Ovary (tissue), 9 donors: ENCODE results near the gene EVA1B. TPM values are rescaled to one million over a fixed set of nuclear protein-coding genes. Genes with fewer than 3 reads are reported as not detected.

Experiments
- DNase-seq, 5 donors: peaks; one replicate each; pipeline ENCODE4 v3.0.0-alpha.2; 2019 to 2020
- H3K27ac ChIP-seq, 2 donors: fragments of 200-600 bp; one replicate each; pipeline versions ENCODE4 v1.5.1 to v1.8.0; 2019 to 2022
- H3K27me3 ChIP-seq: fragments of 200-600 bp; one replicate; pipeline ENCODE4 v1.8.0; 2022
- H3K36me3 ChIP-seq: fragments of 200-600 bp; sonication (generic); one replicate; pipeline ENCODE4 v1.5.1; 2019
- H3K4me1 ChIP-seq: one replicate; pipeline ENCODE4 v1.8.1; 2013; ENCODE audit warnings: mild to moderate bottlenecking, moderate library complexity; ENCODE audit not compliant: insufficient read depth
- H3K4me3 ChIP-seq: fragments of 200-600 bp; sonication (generic); one replicate; pipeline ENCODE4 v1.5.1; 2017
- H3K9me3 ChIP-seq, 2 donors: fragments of 200-600 bp in 1 of 2; sonication (generic) in 1 of 2; one replicate each; pipeline versions ENCODE4 v1.5.1 to v1.8.1; 2013 to 2019; ENCODE audit warnings: mild to moderate bottlenecking in 1 of 2, moderate library complexity in 1 of 2
- EP300 ChIP-seq: sonication (generic); formaldehyde crosslinking; IDR thresholded peaks from one replicate; pipeline ENCODE4 v1.6.1; 2017; ENCODE audit warnings: antibody characterized with exemption
- POLR2A ChIP-seq: fragments of 450-650 bp; IDR thresholded peaks from one replicate; pipeline ENCODE4 v1.6.1; 2017; ENCODE audit warnings: antibody characterized with exemption, mild to moderate bottlenecking, moderate library complexity
- WGBS, 3 donors: extraction: QIAGEN DNeasy Blood & Tissue Kit in 1 of 3; methylation state at CpG; one replicate each; pipeline versions ENCODE4 v1.1.5 to v1.1.7; 2013 to 2017; 5-methylcytosine and 5-hydroxymethylcytosine counted together
- intact Hi-C, 4 donors: fragments of 100-400 bp; cut with DNase I; formaldehyde crosslinking; loops; one replicate each; pipeline versions ENCODE4 v1.11.0 to v1.15.1; 2022 to 2023
- polyA plus RNA-seq, 2 donors: library from polyadenylated mRNA; stranded (reverse); fragments of 200-250 nt in 1 of 2; fragments of 350-450 nt in 1 of 2; fragmentation: Illumina TruSeq in 1 of 2; extraction: RNeasy Lipid Tissue Mini Kit (QIAGEN cat#74804) in 1 of 2; gene quantifications; one replicate each; pipeline ENCODE4 v1.2.3, GENCODE V29; 2013 to 2014
- total RNA-seq, 7 donors: library from RNA; depleted of rRNA in 2 of 7; stranded (reverse); fragments of >200 nt in 2 of 7; fragmentation: NEBNext Ultra II Directional in 3 of 7; extraction: Animal tissue kit (Norgen Biotek cat#: 25700) in 3 of 7; gene quantifications; one replicate each; pipeline versions ENCODE4 v1.1.0 to v1.2.4, GENCODE V29; 2016 to 2023
- TF ChIP-seq, protein P1 (sequence below), 3 donors: fragments of 450-650 bp in 2 of 3; fragments of 200-600 bp in 1 of 3; IDR thresholded peaks; one replicate each; pipeline versions ENCODE4 v1.5.1 to v1.8.0; 2016 to 2022; ENCODE audit warnings: antibody characterized with exemption in 3 of 3, mild to moderate bottlenecking in 1 of 3
- donor health status: DM: no; HTN: no; CAD: no; lungs with moderate emphysema.
- donor health status: DM: no; HTN: no; CAD: no.
- donor health status: Bipolar disorder and iron deficiency.
- donor health status: DM: yes; HTN: yes; CAD: no.
- donor health status: DM: no; HTN: no; CAD: no.
- donor health status: DM: yes; HTN: yes; CAD: no.

Gene EVA1B
- total and polyA plus RNA-seq, 9 donors, result 39.9 to 113 (median 55.4) TPM; not detected in 1

DNA sequence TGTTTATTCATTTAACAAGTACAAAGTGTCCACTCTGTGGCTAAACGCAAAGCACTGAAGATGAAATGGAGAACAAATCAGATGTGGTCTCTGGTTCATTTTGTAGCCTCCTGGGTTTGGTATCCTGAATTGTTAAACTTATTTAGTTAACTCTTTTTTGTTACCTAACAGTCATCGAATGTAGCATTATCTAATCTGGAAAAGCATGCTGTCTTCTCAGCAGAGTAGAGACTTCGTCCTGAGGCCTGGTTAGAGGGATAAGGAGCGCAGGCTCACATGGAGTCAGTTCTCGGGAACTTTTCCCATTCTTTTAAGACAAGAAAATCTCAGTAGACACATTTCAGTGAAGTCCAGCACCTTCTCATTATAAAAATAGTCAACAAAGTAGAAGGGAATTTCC, 50.4 kb downstream of the EVA1B start:
- TF ChIP-seq, protein P1, sequence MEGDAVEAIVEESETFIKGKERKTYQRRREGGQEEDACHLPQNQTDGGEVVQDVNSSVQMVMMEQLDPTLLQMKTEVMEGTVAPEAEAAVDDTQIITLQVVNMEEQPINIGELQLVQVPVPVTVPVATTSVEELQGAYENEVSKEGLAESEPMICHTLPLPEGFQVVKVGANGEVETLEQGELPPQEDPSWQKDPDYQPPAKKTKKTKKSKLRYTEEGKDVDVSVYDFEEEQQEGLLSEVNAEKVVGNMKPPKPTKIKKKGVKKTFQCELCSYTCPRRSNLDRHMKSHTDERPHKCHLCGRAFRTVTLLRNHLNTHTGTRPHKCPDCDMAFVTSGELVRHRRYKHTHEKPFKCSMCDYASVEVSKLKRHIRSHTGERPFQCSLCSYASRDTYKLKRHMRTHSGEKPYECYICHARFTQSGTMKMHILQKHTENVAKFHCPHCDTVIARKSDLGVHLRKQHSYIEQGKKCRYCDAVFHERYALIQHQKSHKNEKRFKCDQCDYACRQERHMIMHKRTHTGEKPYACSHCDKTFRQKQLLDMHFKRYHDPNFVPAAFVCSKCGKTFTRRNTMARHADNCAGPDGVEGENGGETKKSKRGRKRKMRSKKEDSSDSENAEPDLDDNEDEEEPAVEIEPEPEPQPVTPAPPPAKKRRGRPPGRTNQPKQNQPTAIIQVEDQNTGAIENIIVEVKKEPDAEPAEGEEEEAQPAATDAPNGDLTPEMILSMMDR (IDR thresholded peaks at IDR 0.05), result no peak
- TF ChIP-seq EP300 (no peak), POLR2A (no peak)
- Histone ChIP-seq H3K9me3 (no peaks in the 10 kb centered on the region), H3K27ac (no peak overlapping the region), H3K4me1 (no peaks in the 10 kb centered on the region), H3K36me3 (no peaks in the 10 kb centered on the region), H3K4me3 (no peak overlapping the region), H3K27me3 (no peaks in the 10 kb centered on the region)
- DNase-seq, result no peak
- intact Hi-C loops, result no loop called here
- WGBS, 3 donors, result 49 to 63% (median 62%) methylated on average over 5 of the region's 5 CpGs

Other genes starting within 250 kb of the EVA1B start
- 10 to 100 TPM in 1 of 7 donors, 1 to 10 TPM in 4, under 1 TPM in 2; 0.28 to 22.5 (median 2.1) TPM for gene TEKT2, start 239.6 kb downstream of the EVA1B start, total RNA-seq
- under 1 TPM; 0.12 to 0.36 TPM for gene TEKT2, start 239.6 kb downstream of the EVA1B start, polyA plus RNA-seq
- 10 to 100 TPM; 21.0 to 52.2 (median 27.4) TPM for gene ADPRS, start 234.8 kb downstream of the EVA1B start, total RNA-seq
- gene ADPRS, start 234.8 kb downstream of the EVA1B start, polyA plus RNA-seq, result 10 to 100 TPM; 14.9 to 24.8 TPM
- gene COL8A2, start 198.4 kb downstream of the EVA1B start, total RNA-seq, result 1 to 10 TPM; 2.5 to 6.2 (median 4.1) TPM
- 1 to 10 TPM; 2.3 to 4.6 TPM for gene COL8A2, start 198.4 kb downstream of the EVA1B start, polyA plus RNA-seq
- 10 to 100 TPM; 42.3 to 49.6 (median 45.2) TPM for gene TRAPPC3, start 174.2 kb downstream of the EVA1B start, total RNA-seq
- gene TRAPPC3, start 174.2 kb downstream of the EVA1B start, polyA plus RNA-seq, result 10 to 100 TPM; 44.0 to 94.6 TPM
- 10 to 100 TPM; 34.9 to 99.1 (median 69.0) TPM for gene MAP7D1, start 167.5 kb downstream of the EVA1B start, total RNA-seq
- gene MAP7D1, start 167.5 kb downstream of the EVA1B start, polyA plus RNA-seq, result 10 to 100 TPM; 31.4 to 44.3 TPM
- gene THRAP3, start 99.2 kb downstream of the EVA1B start, total RNA-seq, result 100 to 1,000 TPM in 1 of 7 donors, 10 to 100 TPM in 6; 49.2 to 101 (median 92.6) TPM
- gene THRAP3, start 99.2 kb downstream of the EVA1B start, polyA plus RNA-seq, result 100 to 1,000 TPM in 1 of 2 donors, 10 to 100 TPM in 1; 40.2 to 109 TPM
- gene SH3D21, start 17.3 kb downstream of the EVA1B start, total RNA-seq, result 10 to 100 TPM in 3 of 7 donors, 1 to 10 TPM in 4; 1.9 to 22.6 (median 9.2) TPM
- 1 to 10 TPM; 3.5 to 3.7 TPM for gene SH3D21, start 17.3 kb downstream of the EVA1B start, polyA plus RNA-seq
- gene STK40, start 62.3 kb upstream of the EVA1B start, total RNA-seq, result 100 to 1,000 TPM in 1 of 7 donors, 10 to 100 TPM in 6; 22.9 to 104 (median 83.2) TPM
- gene STK40, start 62.3 kb upstream of the EVA1B start, polyA plus RNA-seq, result 10 to 100 TPM; 23.0 to 52.9 TPM
- gene LSM10, start 74.3 kb upstream of the EVA1B start, total RNA-seq, result 10 to 100 TPM; 20.0 to 49.3 (median 37.8) TPM
- gene LSM10, start 74.3 kb upstream of the EVA1B start, polyA plus RNA-seq, result 10 to 100 TPM; 22.0 to 43.2 TPM
- gene OSCP1, start 126.8 kb upstream of the EVA1B start, total RNA-seq, result 10 to 100 TPM in 6 of 7 donors, 1 to 10 TPM in 1; 9.1 to 27.7 (median 12.2) TPM
- gene OSCP1, start 126.8 kb upstream of the EVA1B start, polyA plus RNA-seq, result 10 to 100 TPM in 1 of 2 donors, 1 to 10 TPM in 1; 9.6 to 16.1 TPM
- 10 to 100 TPM; 30.9 to 48.8 (median 37.8) TPM for gene MRPS15, start 140.7 kb upstream of the EVA1B start, total RNA-seq
- gene MRPS15, start 140.7 kb upstream of the EVA1B start, polyA plus RNA-seq, result 10 to 100 TPM; 52.1 to 83.5 TPM
- gene CSF3R, start 159.3 kb upstream of the EVA1B start, total RNA-seq, result 1 to 10 TPM; 2.2 to 5.7 (median 4.8) TPM
- 1 to 10 TPM; 1.9 to 4.3 TPM for gene CSF3R, start 159.3 kb upstream of the EVA1B start, polyA plus RNA-seq